GM12878 (cell line): ENCODE data around the gene TARBP2. TPM values are rescaled to one million over a fixed set of nuclear protein-coding genes. Genes with fewer than 3 reads are reported as not detected.
A peak's percentile ranks its signal among the peaks of the same experiment; 100 is the strongest.

Experiments used
- ATAC-seq: fragments of 200-7000 bp; cut with Tn5 transposase; 3 replicates; pipeline ENCODE4 v1.9.1; 2020; ENCODE audit warnings: mild to moderate bottlenecking, moderate library complexity
- BruUV-seq: library from RNA; stranded (reverse); fragments of 400-500 nt; replicated peaks from 2 replicates; lab custom pipeline; 2021; lab: Mats Ljungman, UMichigan
- CTCF ChIA-PET: fragments of 300-600 bp; sonication (Branson Sonifier 250); formaldehyde crosslinking; extraction: SDS; loops from one replicate; lab custom pipeline; 2021; ENCODE audit warnings: inconsistent platforms; lab: Yijun Ruan, JAX
- POLR2A ChIA-PET: fragments of 350-600 bp; formaldehyde crosslinking; extraction: SDS; loops from one replicate; lab custom pipeline; 2021; ENCODE audit warnings: inconsistent platforms; lab: Charles Lee
- RAD21 ChIA-PET: fragments of 300-600 bp; sonication (Branson Sonifier 250); formaldehyde crosslinking; loops from one replicate; lab custom pipeline; 2023; ENCODE audit warnings: antibody characterized with exemption; ENCODE audit not compliant: unreplicated experiment; lab: Charles Lee
- SMC1A ChIA-PET: fragments of 300-600 bp; sonication (Branson Sonifier 250); formaldehyde crosslinking; loops from one replicate; lab custom pipeline; 2023; ENCODE audit not compliant: unreplicated experiment, uncharacterized antibody; lab: Charles Lee
- DNase-seq: peaks from one replicate; pipeline ENCODE4 v3.0.0-alpha.2; 2011; ENCODE audit warnings: low read depth, low spot score
- FAIRE-seq: peaks from 3 replicates; lab custom pipeline; 2011; peaks lifted over from hg19 to GRCh38; lab: Jason Lieb, UNC
- H2AFZ ChIP-seq: 2 replicates; pipeline ENCODE4 v1.6.0; 2011; ENCODE audit warnings: low read depth, low read length, control low read depth; ENCODE audit not compliant: control insufficient read depth
- H3K27ac ChIP-seq: 2 replicates; pipeline ENCODE4 v1.5.1; 2011; ENCODE audit warnings: control low read depth; ENCODE audit not compliant: control insufficient read depth, insufficient read depth
- H3K27me3 ChIP-seq, 2 experiments: replicated peaks in 1 of 2; 2 replicates each; pipeline versions ENCODE4 v1.6.0 to v1.6.1; 2011; ENCODE audit warnings: low read length in 1 of 2; ENCODE audit not compliant: control insufficient read depth in 2 of 2, insufficient read depth in 2 of 2
- H3K36me3 ChIP-seq, 2 experiments: 2 replicates each; pipeline ENCODE4 v1.5.1; 2011; ENCODE audit warnings: low read length in 1 of 2; ENCODE audit not compliant: control insufficient read depth in 2 of 2, insufficient read depth in 2 of 2
- H3K4me1 ChIP-seq: 2 replicates; pipeline ENCODE4 v1.6.1; 2011; ENCODE audit warnings: mild to moderate bottlenecking, low read length, moderate library complexity, mixed read lengths; ENCODE audit not compliant: control insufficient read depth, insufficient read depth
- H3K4me2 ChIP-seq: 2 replicates; pipeline ENCODE4 v1.6.0; 2011; ENCODE audit warnings: control low read depth; ENCODE audit not compliant: control insufficient read depth, insufficient read depth
- H3K4me3 ChIP-seq: fragments of 200-600 bp; sonication (generic); 2 replicates; pipeline ENCODE4 v1.5.1; 2016
- H3K79me2 ChIP-seq: 2 replicates; pipeline ENCODE4 v1.6.0; 2011; ENCODE audit warnings: low read length; ENCODE audit not compliant: control insufficient read depth, insufficient read depth
- H3K9ac ChIP-seq: 2 replicates; pipeline ENCODE4 v1.8.0; 2011; ENCODE audit warnings: low read length, control low read depth, mixed read lengths; ENCODE audit not compliant: control insufficient read depth, insufficient read depth
- H3K9me3 ChIP-seq: replicated peaks from 3 replicates; pipeline ENCODE4 v1.5.1; 2011; ENCODE audit warnings: mild to moderate bottlenecking, low read length; ENCODE audit not compliant: control insufficient read depth, insufficient read depth
- H4K20me1 ChIP-seq: 2 replicates; pipeline ENCODE4 v1.6.0; 2011; ENCODE audit not compliant: control insufficient read depth, insufficient read depth
- BCL3 ChIP-seq: IDR thresholded peaks from 2 replicates; pipeline ENCODE4 v1.6.1; 2011; ENCODE audit warnings: borderline replicate concordance, low read depth, mild to moderate bottlenecking, moderate library complexity, low read length; ENCODE audit not compliant: insufficient read depth, poor library complexity, severe bottlenecking
- JUNB ChIP-seq: IDR thresholded peaks from 2 replicates; pipeline ENCODE4 v1.6.1; 2016; ENCODE audit warnings: antibody characterized with exemption, mild to moderate bottlenecking
- KAT2A ChIP-seq: conservative IDR thresholded peaks from 2 replicates; pipeline ENCODE4 v1.6.1; 2011; ENCODE audit warnings: low read depth, low read length; ENCODE audit not compliant: control insufficient read depth
- POLR2A ChIP-seq: IDR thresholded peaks from 2 replicates; pipeline ENCODE4 v1.6.1; 2011; ENCODE audit warnings: low read depth, mild to moderate bottlenecking, low read length
- RFX5 ChIP-seq: IDR thresholded peaks from 2 replicates; pipeline ENCODE4 v1.6.1; 2011; ENCODE audit warnings: low read depth, low read length, improper control_type of control experiment
- SIN3A ChIP-seq: IDR thresholded peaks from 2 replicates; pipeline ENCODE4 v1.6.1; 2012; ENCODE audit warnings: low read depth, low read length, improper control_type of control experiment
- SMAD5 ChIP-seq: IDR thresholded peaks from 2 replicates; pipeline ENCODE4 v1.6.1; 2016; ENCODE audit warnings: antibody characterized with exemption, low read depth
- TCF12 ChIP-seq: IDR thresholded peaks from 2 replicates; pipeline ENCODE4 v1.6.1; 2011; ENCODE audit warnings: low read depth, mild to moderate bottlenecking, low read length
- WGBS: methylation state at CpG from one replicate; pipeline ENCODE4 v1.1.6; 2016; ENCODE audit warnings: low lambda C conversion rate; ENCODE audit not compliant: insufficient replicate concordance, insufficient coverage; ENCODE audit errors: missing lambda C conversion rate; 5-methylcytosine and 5-hydroxymethylcytosine counted together
- in situ Hi-C: fragments of 300-500 bp; cut with MboI; formaldehyde crosslinking; loops from 9 replicates; pipeline ENCODE4 v1.14.3; 2018; ENCODE audit warnings: mixed read lengths
- intact Hi-C: fragments of 100-400 bp; cut with micrococcal nuclease; formaldehyde crosslinking; loops from one replicate; pipeline ENCODE4 v1.14.2; 2022; ENCODE audit not compliant: unreplicated experiment
- polyA plus RNA-seq, 11 experiments: library from polyadenylated mRNA; depleted of rRNA in 4 of 11; unstranded in 6 of 11; stranded (reverse) in 5 of 11; fragments of >200 nt; fragmentation: Nextera tagmentation in 4 of 11; fragmentation: Illumina TruSeq in 1 of 11; extraction: Ambion mirVana in 4 of 11; extraction: Trizol in 1 of 11; gene quantifications; 1 replicate in 1 of 11; 2 replicates in 10 of 11; pipeline versions ENCODE4 v1.2.1 to v1.2.3, GENCODE V29; 2011 to 2016; ENCODE audit warnings: inconsistent platforms in 2 of 11, missing spikeins in 2 of 11, low read depth in 1 of 11
- total RNA-seq, 4 experiments: library from RNA; depleted of rRNA in 3 of 4; stranded (reverse); fragments of >200 nt in 3 of 4; fragmentation: Illumina TruSeq in 1 of 4; extraction: Trizol in 1 of 4; gene quantifications; 2 replicates each; pipeline versions ENCODE4 v1.2.1 to v1.2.3, GENCODE V29; 2013 to 2021

TARBP2 gene
- total and polyA plus RNA-seq, 10 of the 15 experiments (the other 5 are each of a cell fraction or from before 2014, with no cell fraction given) = 5.5 to 60.1 (median 36.8) TPM

- TF ChIP-seq JUNB (no peak), BCL3 (peak; percentile 2), KAT2A (no peak), TCF12 (no peak), SIN3A (no peak)
These were observed 16.2 kb upstream of the TARBP2 start (continued) for GRCh38 chr12:53484686-53485575.

GRCh38 chr12:53485955-53486735 is 14.9 kb upstream of the TARBP2 start:
- RAD21 ChIA-PET = no interaction called here
- no peak for FAIRE-seq
- Histone ChIP-seq H3K4me3 (no peak overlapping the region), H3K79me2 (no peaks in the 10 kb centered on the region), H2AFZ (no peak overlapping the region), H3K9me3 (no peaks in the 10 kb centered on the region), H3K27ac (no peak overlapping the region)
- POLR2A ChIA-PET = interaction anchor here (1.2 kb wide), 1 partner anchor 10 kb away, joined by 3 read pairs; no protein-coding TSS in a partner anchor
- TF ChIP-seq POLR2A = peak; percentile 55
- no peak for TF ChIP-seq SMAD5
- TF ChIP-seq RFX5 = no peak
- TF ChIP-seq, all 136 proteins: peak for 1
- DNase-seq (no peak), ATAC-seq (no peak)
- H3K36me3 ChIP-seq = peaks cover 27 to 40% of the 10 kb centered on the region in 2 experiments
- in situ Hi-C loops (no loop called here), intact Hi-C loops (no loop called here)
- no TSS peak for BruUV-seq
- no peak overlapping the region for H3K9ac ChIP-seq
- SMC1A ChIA-PET = interaction anchor here (1.0 kb wide), 1 partner anchor 9 kb away, joined by 3 read pairs; no protein-coding TSS in a partner anchor
- H3K4me1 ChIP-seq = no peaks in the 10 kb centered on the region
- H4K20me1 ChIP-seq = no peaks in the 10 kb centered on the region
- no peak overlapping the region for H3K4me2 ChIP-seq
- over 99% methylated on average over 10 of the region's 10 CpGs for WGBS
- no peaks in the 10 kb centered on the region for H3K27me3 ChIP-seq
- CTCF ChIA-PET = interaction anchor here (0.6 kb wide), 1 partner anchor 12 kb away, joined by 3 read pairs; no protein-coding TSS in a partner anchor
